ENCODE data around the gene ITPRIP. TPM values are rescaled to one million over a fixed set of nuclear protein-coding genes. Genes with fewer than 3 reads are reported as not detected.

ITPRIP gene
- total and polyA plus RNA-seq, 11 donors = 18.4 to 90.2 (median 27.7) TPM

GRCh38 chr10:104273899-104274575 lies 64.2 kb downstream of the ITPRIP start:
- H3K27ac ChIP-seq = no peak overlapping the region
- WGBS, 4 donors = 79 to 84% (median 83%) methylated on average over 4 of the region's 4 CpGs
- ATAC-seq = no peak

GRCh38 chr10:104273286-104273685 lies 65.0 kb downstream of the ITPRIP start:
- H3K4me3 ChIP-seq = no peak overlapping the region
- TF ChIP-seq POLR2A (IDR thresholded peaks at IDR 0.05) = no peak
- TF ChIP-seq CTCF (IDR thresholded peaks at IDR 0.05) = no peak
- ATAC-seq (no peak), DNase-seq (no peak)
- no peaks in the 10 kb centered on the region for H3K9me3 ChIP-seq
- 84 to 89% (median 86%) methylated on average over 1 of the region's 1 CpG for WGBS, 4 donors
- intact Hi-C loops (cut with DNase I) = loop anchor here in 1 of 10 donors (5.0 kb wide), 1 partner anchor 79 kb away; the partner anchor contains the start of gene CFAP58
- H3K27me3 ChIP-seq = peaks cover 0 to 14% (median 4%) of the 10 kb centered on the region in 9 donors
- H3K4me1 ChIP-seq = peaks cover 0 to 14% (median 5%) of the 10 kb centered on the region in 12 donors
- H3K27ac ChIP-seq = no peak overlapping the region
- H3K36me3 ChIP-seq = peaks cover 0 to 3% (median 0%) of the 10 kb centered on the region in 9 donors

More at GRCh38 chr10:104273899-104274575, 64.2 kb downstream of the ITPRIP start:
- intact Hi-C loops (cut with DNase I) = loop anchor here in 1 of 10 donors (5.0 kb wide), 1 partner anchor 78 kb away; the partner anchor contains the start of gene CFAP58
- TF ChIP-seq POLR2A (IDR thresholded peaks at IDR 0.05) = no peak
- TF ChIP-seq CTCF (IDR thresholded peaks at IDR 0.05) = no peak
- Histone ChIP-seq H3K4me1 (peaks cover 0 to 13% (median 4%) of the 10 kb centered on the region in 12 donors), H3K4me3 (no peak overlapping the region), H3K36me3 (no peaks in the 10 kb centered on the region), H3K9me3 (no peaks in the 10 kb centered on the region), H3K27me3 (peaks cover 0 to 14% (median 4%) of the 10 kb centered on the region in 9 donors)
- DNase-seq = no peak

- 2 to 4% (median 3%) methylated on average over 26 to 59 of the region's 59 CpGs for WGBS, 4 donors
- peaks cover 0 to 46% (median 42%) of the 10 kb centered on the region in 9 donors for H3K36me3 ChIP-seq
- H3K9me3 ChIP-seq = no peaks in the 10 kb centered on the region
- H3K4me3 ChIP-seq = peak within 1 kb of the TSS; percentile 53 to 97 (median 78)
- no peaks in the 10 kb centered on the region for H3K27me3 ChIP-seq
- ATAC-seq = peak; percentile 100
- intact Hi-C loops (cut with DNase I) = loop anchor here in 1 of 10 donors (2.0 kb wide), 1 partner anchor 32 kb away; no protein-coding TSS in a partner anchor
- peaks cover 0 to 29% (median 10%) of the 10 kb centered on the region in 12 donors for H3K4me1 ChIP-seq
- DNase-seq = peak; percentile 99 to 100 (median 100)
- H3K27ac ChIP-seq = peak within 1 kb of the TSS; percentile 41 to 92 (median 84)
- TF ChIP-seq CTCF (IDR thresholded peaks at IDR 0.05) (no peak), POLR2A (IDR thresholded peaks at IDR 0.05) (peak in 1 of 2 donors; percentile 79)
Observed at GRCh38 chr10:104268713-104269645, 69.3 kb downstream of the ITPRIP start, which contains the start of gene GSTO2. Gene GSTO2 (plus strand): TSS chr10:104269184. CDS start chr10:104274916, 5,732 bp downstream.
